OCI-LY7 (cell line): ENCODE results near the gene FAM120A.

Source experiments
- CTCF ChIP-seq: fragments of 200-600 bp; sonication (generic); conservative IDR thresholded peaks from 2 replicates; pipeline ENCODE4 v1.5.1; 2014; ENCODE audit warnings: mild to moderate bottlenecking, antibody characterized with exemption, low read length, moderate library complexity, mixed read lengths
- EZH2phosphoT487 ChIP-seq: fragments of 200-600 bp; sonication (generic); IDR thresholded peaks from 2 replicates; pipeline ENCODE4 v1.6.1; 2018; ENCODE audit warnings: low read depth, borderline replicate concordance, mild to moderate bottlenecking, mixed run types, antibody characterized with exemption, low read length, moderate library complexity, mixed read lengths

- TF ChIP-seq CTCF: no peak
- TF ChIP-seq EZH2phosphoT487: no peak
These were observed 15.1 kb downstream of the FAM120A start for GRCh38 chr9:93466416-93467061.
